KOPT-K1 (cell line): ENCODE data around the gene NFKB2.

ENCODE experiments used
- H3K27ac ChIP-seq: fragments of 200-600 bp; sonication (generic); 2 replicates; pipeline ENCODE4 v1.5.1; 2016; ENCODE audit warnings: antibody characterized with exemption, mild to moderate bottlenecking, low read depth, low read length; ENCODE audit not compliant: poor library complexity, severe bottlenecking
- H3K36me3 ChIP-seq: fragments of 200-600 bp; sonication (generic); 2 replicates; pipeline ENCODE4 v1.5.1; 2017; ENCODE audit warnings: antibody characterized with exemption, mild to moderate bottlenecking, low read length, moderate library complexity; ENCODE audit not compliant: insufficient read depth
- H3K9me3 ChIP-seq: fragments of 200-600 bp; sonication (generic); 2 replicates; pipeline ENCODE4 v1.5.1; 2017; ENCODE audit warnings: antibody characterized with exemption, low read length, mild to moderate bottlenecking; ENCODE audit not compliant: insufficient read depth, poor library complexity, severe bottlenecking

Gene NFKB2

GRCh38 chr10:102384606-102385429, 10.7 kb upstream of the NFKB2 start:
- Histone ChIP-seq H3K27ac (no peak overlapping the region), H3K36me3 (peaks cover 41% of the 10 kb centered on the region), H3K9me3 (no peaks in the 10 kb centered on the region)

DNA sequence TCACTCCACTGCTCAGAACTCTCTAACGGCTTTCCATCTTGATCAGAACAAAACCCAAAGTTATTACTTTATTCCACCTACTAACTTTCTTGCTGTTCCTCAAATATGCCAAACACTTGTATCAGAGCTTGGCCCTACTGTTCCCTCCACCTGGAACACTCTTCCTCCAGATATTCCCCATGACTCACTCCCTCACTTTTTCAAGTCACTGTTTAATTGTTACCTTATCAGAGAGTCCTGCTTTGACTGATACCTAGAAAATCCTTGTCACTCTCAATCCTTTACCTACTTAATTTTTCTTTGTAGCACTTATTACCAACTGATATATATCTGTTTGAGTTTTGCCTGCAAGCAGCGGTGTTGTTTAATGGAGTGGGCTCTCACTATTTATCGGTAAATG, 5.6 kb upstream of the NFKB2 start:
- Histone ChIP-seq H3K9me3 (no peaks in the 10 kb centered on the region), H3K27ac (no peak overlapping the region), H3K36me3 (no peaks in the 10 kb centered on the region)

DNA sequence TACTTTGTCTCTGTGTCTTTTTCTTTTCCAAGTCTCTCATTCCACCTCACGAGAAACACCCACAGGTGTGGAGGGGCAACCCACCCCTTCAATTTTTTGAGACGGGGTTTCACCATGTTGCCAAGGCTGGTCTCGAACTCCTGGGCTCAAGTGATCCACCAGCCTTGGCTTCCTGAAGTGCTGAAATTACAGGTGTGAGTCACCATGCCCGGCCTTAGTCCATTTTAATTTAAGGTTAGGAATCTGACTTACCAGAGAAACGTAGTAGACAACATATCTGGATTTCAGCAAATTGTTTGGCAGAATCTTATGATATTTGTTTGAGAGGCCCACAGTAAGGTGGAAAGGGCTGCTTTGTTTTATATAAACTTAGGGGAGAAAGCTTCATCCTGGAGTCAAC, 3.2 kb upstream of the NFKB2 start:
- no peak overlapping the region for H3K27ac ChIP-seq
- H3K9me3 ChIP-seq = no peaks in the 10 kb centered on the region
- H3K36me3 ChIP-seq = no peaks in the 10 kb centered on the region

DNA sequence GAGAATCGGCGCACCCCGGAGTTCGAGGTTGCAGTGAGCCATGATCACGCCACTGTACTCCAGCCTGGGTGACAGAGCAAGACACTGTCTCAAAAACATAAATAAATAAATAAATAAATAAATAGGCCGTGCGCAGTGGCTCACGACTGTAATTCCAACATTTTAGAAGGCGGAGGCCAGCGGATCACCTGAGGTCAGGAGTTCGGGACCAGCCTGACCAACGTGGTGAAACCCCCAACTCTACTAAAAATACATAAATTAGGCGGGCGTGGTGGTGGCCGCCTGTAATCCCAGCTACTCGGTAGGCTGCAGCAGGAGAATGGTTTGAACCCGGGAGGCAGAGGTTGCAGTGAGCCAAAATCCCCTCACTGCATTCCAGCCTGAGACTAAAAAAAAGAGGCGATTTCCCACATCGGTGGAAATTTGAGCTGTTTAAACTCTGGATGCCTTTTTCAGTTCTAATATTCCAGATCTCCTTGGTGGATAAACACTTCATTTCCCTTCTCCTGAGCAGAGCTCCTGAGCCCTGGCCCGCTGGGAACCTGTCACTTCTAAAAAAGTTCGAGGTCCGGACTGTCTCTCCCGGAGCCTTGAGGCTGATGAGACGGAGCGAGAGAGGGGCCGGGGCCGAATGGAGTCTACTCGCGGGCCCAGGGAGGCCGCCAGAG, 2.0 kb upstream of the NFKB2 start:
- Histone ChIP-seq H3K27ac (peak overlapping the region; percentile 66), H3K9me3 (no peaks in the 10 kb centered on the region), H3K36me3 (no peaks in the 10 kb centered on the region)

DNA sequence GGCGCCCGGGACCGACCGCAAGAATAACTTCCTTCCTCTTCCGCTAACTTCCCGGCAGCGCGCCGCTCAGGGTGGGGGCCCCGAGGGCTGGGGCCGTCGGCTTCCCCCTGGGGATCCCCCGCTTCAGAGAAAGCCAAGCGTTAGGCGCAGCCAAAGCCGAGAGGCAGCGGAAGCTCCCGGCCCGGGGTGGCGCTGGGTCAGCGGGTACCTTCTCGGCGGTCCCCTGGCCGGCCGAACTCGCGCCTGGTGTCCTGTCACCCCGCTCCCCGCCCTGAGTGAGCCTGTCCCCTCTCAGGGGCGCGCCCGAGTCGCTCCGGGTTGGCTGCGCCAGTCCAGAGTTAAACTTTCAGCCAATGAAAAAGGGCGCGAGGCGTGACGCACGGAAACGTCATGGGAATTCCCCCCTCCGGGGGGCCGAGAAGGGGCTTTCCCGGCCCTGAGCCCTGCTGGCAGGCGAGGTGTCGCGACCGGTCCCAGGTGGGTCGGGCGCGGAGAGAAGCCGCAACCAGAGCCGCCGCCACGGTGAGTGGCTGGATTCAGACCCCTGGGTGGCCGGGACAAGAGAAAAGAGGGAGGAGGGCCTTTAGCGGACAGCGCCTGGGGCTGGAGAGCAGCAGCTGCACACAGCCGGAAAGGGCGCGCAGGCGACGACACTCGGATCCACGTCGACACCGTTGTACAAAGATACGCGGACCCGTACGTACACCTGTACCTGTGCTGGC, 1.3 kb upstream of the NFKB2 start:
- Histone ChIP-seq H3K36me3 (no peaks in the 10 kb centered on the region), H3K27ac (peak overlapping the region; percentile 66), H3K9me3 (no peaks in the 10 kb centered on the region)

DNA sequence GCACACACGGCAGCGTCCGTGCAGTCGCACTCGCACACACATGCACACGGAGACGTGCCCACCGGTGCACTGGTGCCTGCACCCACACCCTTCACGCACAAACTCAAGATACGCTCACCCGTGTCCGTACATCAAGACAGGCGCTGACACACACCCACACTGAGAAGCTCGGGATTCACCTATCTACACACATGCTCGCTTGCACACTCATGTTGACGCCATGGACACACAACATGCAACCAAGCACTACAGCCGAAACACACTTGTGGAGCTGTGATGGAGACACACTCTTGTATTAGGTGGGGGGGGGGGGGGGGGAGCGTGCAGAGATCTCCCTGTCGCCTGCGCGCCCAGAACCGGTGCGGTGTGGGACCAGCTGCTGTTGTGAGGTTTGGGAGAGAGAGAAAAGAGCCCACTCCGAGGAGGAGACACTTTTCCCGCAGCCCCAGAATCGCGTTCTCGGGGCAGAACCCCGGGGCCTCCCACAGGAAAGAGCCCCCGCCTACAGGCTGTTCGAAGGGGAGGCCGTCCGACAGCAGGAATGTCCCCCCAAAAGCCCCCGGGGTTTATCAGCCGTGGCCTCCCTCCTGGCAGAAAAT, 605 bp upstream of the NFKB2 start:
- Histone ChIP-seq H3K27ac (peak overlapping the region; percentile 66), H3K9me3 (no peaks in the 10 kb centered on the region), H3K36me3 (no peaks in the 10 kb centered on the region)

- Histone ChIP-seq H3K9me3 (no peaks in the 10 kb centered on the region), H3K36me3 (no peaks in the 10 kb centered on the region), H3K27ac (no peak overlapping the region)
These were observed 779 bp downstream of the NFKB2 start for GRCh38 chr10:102396317-102396650.

DNA sequence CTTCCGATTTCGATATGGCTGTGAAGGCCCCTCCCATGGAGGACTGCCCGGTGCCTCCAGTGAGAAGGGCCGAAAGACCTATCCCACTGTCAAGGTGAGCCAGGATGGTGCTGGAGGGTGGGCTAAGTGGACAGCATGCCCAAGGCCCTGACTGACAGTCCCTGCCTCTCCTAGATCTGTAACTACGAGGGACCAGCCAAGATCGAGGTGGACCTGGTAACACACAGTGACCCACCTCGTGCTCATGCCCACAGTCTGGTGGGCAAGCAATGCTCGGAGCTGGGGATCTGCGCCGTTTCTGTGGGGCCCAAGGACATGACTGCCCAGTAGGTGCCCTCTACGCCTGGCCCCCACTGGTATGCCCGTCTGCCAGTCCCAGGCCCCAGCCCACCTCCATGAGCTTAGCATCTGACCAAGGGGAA, 1.2 kb downstream of the NFKB2 start:
- H3K27ac ChIP-seq = no peak overlapping the region

GRCh38 chr10:102397222-102398171, 2.0 kb downstream of the NFKB2 start:
- Histone ChIP-seq H3K27ac (no peak overlapping the region), H3K36me3 (no peaks in the 10 kb centered on the region)

More for the DNA sequence above, 1.2 kb downstream of the NFKB2 start:
- Histone ChIP-seq H3K36me3 (no peaks in the 10 kb centered on the region), H3K9me3 (no peaks in the 10 kb centered on the region)

GRCh38 chr10:102398172-102399020, 2.9 kb downstream of the NFKB2 start:
- H3K36me3 ChIP-seq = no peaks in the 10 kb centered on the region
- H3K27ac ChIP-seq = no peak overlapping the region
- H3K9me3 ChIP-seq = no peaks in the 10 kb centered on the region

More at GRCh38 chr10:102397222-102398171, 2.0 kb downstream of the NFKB2 start:
- no peaks in the 10 kb centered on the region for H3K9me3 ChIP-seq

DNA sequence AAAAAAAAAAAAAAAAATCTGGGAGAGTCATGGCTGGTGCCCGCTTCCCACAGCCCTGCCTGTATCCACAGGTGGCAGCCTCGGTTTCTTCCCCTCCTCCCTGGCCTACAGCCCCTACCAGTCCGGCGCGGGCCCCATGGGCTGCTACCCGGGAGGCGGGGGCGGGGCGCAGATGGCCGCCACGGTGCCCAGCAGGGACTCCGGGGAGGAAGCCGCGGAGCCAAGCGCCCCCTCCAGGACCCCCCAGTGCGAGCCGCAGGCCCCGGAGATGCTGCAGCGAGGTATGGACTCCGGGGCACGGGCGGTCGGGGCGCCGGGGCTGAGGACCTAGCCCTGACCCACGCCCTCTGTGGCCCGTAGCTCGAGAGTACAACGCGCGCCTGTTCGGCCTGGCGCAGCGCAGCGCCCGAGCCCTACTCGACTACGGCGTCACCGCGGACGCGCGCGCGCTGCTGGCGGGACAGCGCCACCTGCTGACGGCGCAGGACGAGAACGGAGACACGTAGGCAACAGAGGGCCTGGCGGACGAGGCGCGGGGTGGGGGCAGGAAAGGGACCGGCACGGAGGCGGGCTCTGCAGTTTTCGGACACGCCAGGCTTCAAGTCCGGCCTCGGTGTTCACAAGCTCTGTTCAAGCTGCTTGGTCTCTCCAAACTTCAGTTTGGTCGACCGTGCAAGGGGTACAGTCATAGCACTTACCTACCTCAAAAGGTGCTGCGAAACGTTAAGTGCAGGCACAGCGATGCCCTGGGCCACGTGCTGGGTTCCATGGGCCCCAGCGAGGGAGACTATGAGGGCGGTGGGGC, 3.9 kb downstream of the NFKB2 start:
- Histone ChIP-seq H3K9me3 (no peaks in the 10 kb centered on the region), H3K27ac (peak overlapping the region; percentile 51), H3K36me3 (no peaks in the 10 kb centered on the region)

DNA sequence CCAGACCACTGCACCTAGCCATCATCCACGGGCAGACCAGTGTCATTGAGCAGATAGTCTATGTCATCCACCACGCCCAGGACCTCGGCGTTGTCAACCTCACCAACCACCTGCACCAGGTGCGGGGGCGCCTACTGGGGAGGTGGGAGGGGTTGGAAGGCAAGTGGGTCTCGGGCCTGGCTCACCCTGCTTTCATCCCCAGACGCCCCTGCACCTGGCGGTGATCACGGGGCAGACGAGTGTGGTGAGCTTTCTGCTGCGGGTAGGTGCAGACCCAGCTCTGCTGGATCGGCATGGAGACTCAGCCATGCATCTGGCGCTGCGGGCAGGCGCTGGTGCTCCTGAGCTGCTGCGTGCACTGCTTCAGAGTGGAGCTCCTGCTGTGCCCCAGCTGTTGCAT, 4.6 kb downstream of the NFKB2 start:
- H3K27ac ChIP-seq = no peak overlapping the region
- H3K36me3 ChIP-seq = no peaks in the 10 kb centered on the region
- no peaks in the 10 kb centered on the region for H3K9me3 ChIP-seq
